ENCODE measurements around the gene GRK5.

GRK5 gene

GRCh38 chr10:119323085-119324016 is 116.0 kb downstream of the GRK5 start:
- DNase-seq, result no peak

- no peak for DNase-seq
Measured at GRCh38 chr10:119325131-119325530, 117.8 kb downstream of the GRK5 start.

GRCh38 chr10:119326167-119326566 is 118.8 kb downstream of the GRK5 start:
- no peak for DNase-seq

- no peak for DNase-seq
Measured at GRCh38 chr10:119327096-119327745, 119.8 kb downstream of the GRK5 start.

GRCh38 chr10:119328223-119328622 is 120.9 kb downstream of the GRK5 start:
- no peak for DNase-seq

- no peak for DNase-seq
Measured at GRCh38 chr10:119330342-119330741, 123.0 kb downstream of the GRK5 start.

GRCh38 chr10:119331061-119331460 is 123.7 kb downstream of the GRK5 start:
- DNase-seq, result no peak

GRCh38 chr10:119333146-119333792 is 125.9 kb downstream of the GRK5 start:
- no peak for DNase-seq

GRCh38 chr10:119335671-119336353 is 128.4 kb downstream of the GRK5 start:
- no peak for DNase-seq

- DNase-seq, result no peak
Measured at GRCh38 chr10:119336599-119336998, 129.2 kb downstream of the GRK5 start.

GRCh38 chr10:119337223-119337622 is 129.9 kb downstream of the GRK5 start:
- DNase-seq, result no peak

- no peak for DNase-seq
Measured at GRCh38 chr10:119337796-119338432, 130.5 kb downstream of the GRK5 start.

GRCh38 chr10:119339109-119339508 is 131.7 kb downstream of the GRK5 start:
- DNase-seq, result no peak

- no peak for DNase-seq
Measured at GRCh38 chr10:119340893-119341458, 133.6 kb downstream of the GRK5 start.

- no peak for DNase-seq
Measured at GRCh38 chr10:119341459-119342301, 134.3 kb downstream of the GRK5 start.

GRCh38 chr10:119342335-119342734 is 135.0 kb downstream of the GRK5 start:
- DNase-seq, result no peak

GRCh38 chr10:119343011-119343601 is 135.7 kb downstream of the GRK5 start:
- no peak for DNase-seq

- no peak for DNase-seq
Measured at GRCh38 chr10:119344381-119344780, 137.0 kb downstream of the GRK5 start.

GRCh38 chr10:119346095-119346832 is 138.9 kb downstream of the GRK5 start:
- no peak for DNase-seq
